Endothelial cell of umbilical vein (primary cell): ENCODE results near the gene PTX3. TPM values are rescaled to one million over a fixed set of nuclear protein-coding genes. Genes with fewer than 3 reads are reported as not detected.

Source experiments
- BruUV-seq: library from RNA; stranded (reverse); fragments of 400-500 nt; replicated peaks from 2 replicates; lab custom pipeline; 2021; lab: Mats Ljungman, UMichigan
- CTCF ChIA-PET: fragments of 300-600, 350-600 bp; sonication (Branson Sonifier 250); formaldehyde crosslinking; loops from one replicate; lab custom pipeline; 2021; ENCODE audit warnings: antibody characterized with exemption, inconsistent platforms; lab: Charles Lee
- POLR2A ChIA-PET: fragments of 300-600, 350-600 bp; sonication (Branson Sonifier 250); formaldehyde crosslinking; loops from one replicate; lab custom pipeline; 2021; ENCODE audit warnings: antibody characterized with exemption, inconsistent platforms; lab: Charles Lee
- DNase-seq: peaks from one replicate; pipeline ENCODE4 v3.0.0-alpha.2; 2011; ENCODE audit warnings: low read depth, low spot score
- FAIRE-seq: peaks from 2 replicates; lab custom pipeline; 2011; peaks lifted over from hg19 to GRCh38; lab: Jason Lieb, UNC
- H2AFZ ChIP-seq: 2 replicates; pipeline ENCODE4 v1.6.0; 2012; ENCODE audit warnings: low read depth, low read length, control low read depth, inconsistent platforms
- H3K27ac ChIP-seq: 2 replicates; pipeline ENCODE4 v1.5.1; 2011; ENCODE audit warnings: low read depth, mild to moderate bottlenecking, control low read depth, low read length, moderate library complexity; ENCODE audit not compliant: insufficient read depth
- H3K27me3 ChIP-seq, 2 experiments: 2 replicates each; pipeline versions ENCODE4 v1.6.0 to v1.6.1; 2011; ENCODE audit warnings: low read length in 2 of 2, mixed read lengths in 1 of 2; ENCODE audit not compliant: control insufficient read depth in 2 of 2, insufficient read depth in 2 of 2
- H3K36me3 ChIP-seq, 2 experiments: 2 replicates in 1 of 2; 3 replicates in 1 of 2; pipeline ENCODE4 v1.5.1; 2011; ENCODE audit warnings: low read length in 2 of 2, mild to moderate bottlenecking in 1 of 2, moderate library complexity in 1 of 2; ENCODE audit not compliant: control insufficient read depth in 2 of 2, insufficient read depth in 2 of 2; ENCODE audit errors: extremely low read depth in 1 of 2
- H3K4me1 ChIP-seq: 3 replicates; pipeline ENCODE4 v1.5.1; 2011; ENCODE audit warnings: mild to moderate bottlenecking, low read length; ENCODE audit not compliant: control insufficient read depth, insufficient read depth; ENCODE audit errors: extremely low read depth
- H3K4me2 ChIP-seq: 2 replicates; pipeline ENCODE4 v1.6.1; 2011; ENCODE audit warnings: low read length, control low read depth, mixed read lengths; ENCODE audit not compliant: insufficient read depth
- H3K4me3 ChIP-seq, 3 experiments: fragments of 200-600 bp in 1 of 3; sonication (generic), shearing (Covaris generic) in 1 of 3; replicated peaks in 1 of 3; 2 replicates each; pipeline ENCODE4 v1.5.1; 2011 to 2016; ENCODE audit warnings: control low read depth in 3 of 3, low read length in 3 of 3, mild to moderate bottlenecking in 2 of 3, inconsistent platforms in 1 of 3, low read depth in 1 of 3, moderate library complexity in 1 of 3; ENCODE audit not compliant: insufficient read depth in 1 of 3
- H3K79me2 ChIP-seq: 2 replicates; pipeline ENCODE4 v1.6.0; 2012; ENCODE audit warnings: low read length, inconsistent platforms; ENCODE audit not compliant: control insufficient read depth, insufficient read depth
- H3K9ac ChIP-seq: replicated peaks from 2 replicates; pipeline ENCODE3; 2011; ENCODE audit warnings: low read length, control low read depth; ENCODE audit not compliant: insufficient read depth; ENCODE audit errors: extremely low read depth
- H3K9me1 ChIP-seq: replicated peaks from 3 replicates; pipeline ENCODE4 v1.6.0; 2011; ENCODE audit warnings: mild to moderate bottlenecking, low read length; ENCODE audit not compliant: control insufficient read depth, insufficient read depth; ENCODE audit errors: extremely low read depth
- H3K9me3 ChIP-seq: replicated peaks from 2 replicates; pipeline ENCODE4 v1.5.1; 2012; ENCODE audit warnings: low read length, inconsistent platforms; ENCODE audit not compliant: control insufficient read depth, insufficient read depth
- H4K20me1 ChIP-seq: replicated peaks from 2 replicates; pipeline ENCODE3; 2011; ENCODE audit warnings: mild to moderate bottlenecking, low read length; ENCODE audit not compliant: control insufficient read depth, insufficient read depth; ENCODE audit errors: extremely low read depth
- EZH2 ChIP-seq: IDR thresholded peaks from 2 replicates; pipeline ENCODE4 v1.6.1; 2012; ENCODE audit warnings: borderline replicate concordance, low read depth, mild to moderate bottlenecking, moderate library complexity, low read length, inconsistent platforms; ENCODE audit not compliant: severe bottlenecking
- FOS ChIP-seq: IDR thresholded peaks from 2 replicates; pipeline ENCODE4 v1.6.1; 2011; ENCODE audit warnings: mild to moderate bottlenecking, low read length, moderate library complexity, borderline replicate concordance; ENCODE audit not compliant: insufficient read depth
- GATA2 ChIP-seq: IDR thresholded peaks from 2 replicates; pipeline ENCODE4 v1.7.0; 2011; ENCODE audit warnings: low read depth, mild to moderate bottlenecking, moderate library complexity, mixed read lengths, low read length; ENCODE audit not compliant: insufficient read length, insufficient read depth
- JUN ChIP-seq: IDR thresholded peaks from 2 replicates; pipeline ENCODE4 v1.6.1; 2011; ENCODE audit warnings: borderline replicate concordance, low read depth; ENCODE audit not compliant: insufficient read length, insufficient read depth
- MYC ChIP-seq: IDR thresholded peaks from one replicate; pipeline ENCODE4 v1.6.1; 2011; ENCODE audit warnings: mild to moderate bottlenecking, low read depth, low read length
- POLR2A ChIP-seq: IDR thresholded peaks from 2 replicates; pipeline ENCODE4 v1.6.1; 2012; ENCODE audit warnings: low read depth, mild to moderate bottlenecking, control low read depth, low read length
- POLR2AphosphoS5 ChIP-seq: IDR thresholded peaks from 2 replicates; pipeline ENCODE4 v1.6.1; 2012; ENCODE audit warnings: low read depth, mild to moderate bottlenecking, control low read depth, low read length, moderate library complexity; ENCODE audit not compliant: insufficient read depth
- dilution Hi-C: fragments of 300-500 bp; cut with MboI; formaldehyde crosslinking; loops from one replicate; pipeline ENCODE4 v1.15.0; 2019; ENCODE audit warnings: low sequenced_read_pairs; ENCODE audit not compliant: extremely low pct_ligation_motif_present
- intact Hi-C: fragments of 100-400 bp; cut with micrococcal nuclease; formaldehyde crosslinking; loops from one replicate; pipeline ENCODE4 v1.10.0; 2022
- polyA plus RNA-seq, 4 experiments: library from polyadenylated mRNA; depleted of rRNA in 3 of 4; stranded (reverse) in 3 of 4; unstranded in 1 of 4; fragments of >200 nt; gene quantifications; 2 replicates each; pipeline versions ENCODE4 v1.2.1 to v1.2.3, GENCODE V29; 2011 to 2012; ENCODE audit warnings: missing spikeins in 1 of 4
- total RNA-seq: library from RNA; stranded (reverse); gene quantifications from 2 replicates; pipeline ENCODE4 v1.2.3, GENCODE V29; 2021
- TF ChIP-seq, protein P1 (sequence below), 2 donors: IDR thresholded peaks; 1 replicate in 1 of 2; 2 replicates in 1 of 2; pipeline ENCODE4 v1.5.1; 2011; ENCODE audit warnings: low read length in 2 of 2, mild to moderate bottlenecking in 2 of 2, moderate library complexity in 2 of 2, control low read depth in 1 of 2, inconsistent platforms in 1 of 2, low read depth in 1 of 2; ENCODE audit not compliant: insufficient read depth in 1 of 2; ENCODE audit errors: extremely low read depth in 1 of 2
- TF ChIP-seq, protein P2 (sequence below): IDR thresholded peaks from 2 replicates; pipeline ENCODE4 v1.6.1; 2011; ENCODE audit not compliant: insufficient read depth, insufficient read length

PTX3 gene
- total and polyA plus RNA-seq, 2 donors (not counting 3 experiments of a cell fraction or from before 2014, with no cell fraction given): 122 to 172 TPM

GRCh38 chr3:157453824-157454223 lies 17.2 kb downstream of the PTX3 start:
- intact Hi-C loops: no loop called here
- Histone ChIP-seq H4K20me1 (no peaks in the 10 kb centered on the region), H3K36me3 (peaks cover 0 to 9% of the 10 kb centered on the region in 2 experiments), H2AFZ (no peak overlapping the region), H3K9ac (no peak overlapping the region), H3K27ac (no peak overlapping the region), H3K27me3 (no peaks in the 10 kb centered on the region), H3K79me2 (peaks cover 19% of the 10 kb centered on the region), H3K9me1 (no peaks in the 10 kb centered on the region), H3K9me3 (no peaks in the 10 kb centered on the region), H3K4me1 (peaks cover 8% of the 10 kb centered on the region), H3K4me3 (no peak overlapping the region), H3K4me2 (no peak overlapping the region)
- ChIA-PET POLR2A (no interaction called here), CTCF (interaction anchor here (1.4 to 1.5 kb wide), 2 partner anchors 13 to 39 kb away, joined by 3 to 4 read pairs; no protein-coding TSS in a partner anchor)
- BruUV-seq: no TSS peak
- dilution Hi-C loops: no loop called here
- TF ChIP-seq POLR2AphosphoS5 (no peak), EZH2 (no peak), GATA2 (no peak), MYC (no peak), JUN (no peak), FOS (no peak), POLR2A (no peak)
- TF ChIP-seq, protein P1, sequence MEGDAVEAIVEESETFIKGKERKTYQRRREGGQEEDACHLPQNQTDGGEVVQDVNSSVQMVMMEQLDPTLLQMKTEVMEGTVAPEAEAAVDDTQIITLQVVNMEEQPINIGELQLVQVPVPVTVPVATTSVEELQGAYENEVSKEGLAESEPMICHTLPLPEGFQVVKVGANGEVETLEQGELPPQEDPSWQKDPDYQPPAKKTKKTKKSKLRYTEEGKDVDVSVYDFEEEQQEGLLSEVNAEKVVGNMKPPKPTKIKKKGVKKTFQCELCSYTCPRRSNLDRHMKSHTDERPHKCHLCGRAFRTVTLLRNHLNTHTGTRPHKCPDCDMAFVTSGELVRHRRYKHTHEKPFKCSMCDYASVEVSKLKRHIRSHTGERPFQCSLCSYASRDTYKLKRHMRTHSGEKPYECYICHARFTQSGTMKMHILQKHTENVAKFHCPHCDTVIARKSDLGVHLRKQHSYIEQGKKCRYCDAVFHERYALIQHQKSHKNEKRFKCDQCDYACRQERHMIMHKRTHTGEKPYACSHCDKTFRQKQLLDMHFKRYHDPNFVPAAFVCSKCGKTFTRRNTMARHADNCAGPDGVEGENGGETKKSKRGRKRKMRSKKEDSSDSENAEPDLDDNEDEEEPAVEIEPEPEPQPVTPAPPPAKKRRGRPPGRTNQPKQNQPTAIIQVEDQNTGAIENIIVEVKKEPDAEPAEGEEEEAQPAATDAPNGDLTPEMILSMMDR (IDR thresholded peaks at IDR 0.05; ENCODE audit: extremely low read depth in 1 of 2, insufficient read depth in 1 of 2, low read depth in 1 of 2, low read length in 2 of 2): no peak
- TF ChIP-seq, protein P2, sequence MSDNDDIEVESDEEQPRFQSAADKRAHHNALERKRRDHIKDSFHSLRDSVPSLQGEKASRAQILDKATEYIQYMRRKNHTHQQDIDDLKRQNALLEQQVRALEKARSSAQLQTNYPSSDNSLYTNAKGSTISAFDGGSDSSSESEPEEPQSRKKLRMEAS: no peak
- no peak for DNase-seq
- no peak for FAIRE-seq
